Loucy (cell line): Measurements from ENCODE around the gene GPLD1.

Source experiments
- H2AFZ ChIP-seq: fragments of 200-600 bp; sonication (generic); 2 replicates; pipeline ENCODE4 v1.6.0; 2016; ENCODE audit warnings: antibody characterized with exemption, mild to moderate bottlenecking, low read length, moderate library complexity
- H3F3A ChIP-seq: fragments of 200-600 bp; 2 replicates; pipeline ENCODE4 v1.6.0; 2016; ENCODE audit warnings: antibody characterized with exemption, low read depth, mild to moderate bottlenecking
- H3K27me3 ChIP-seq: fragments of 200-600 bp; sonication (generic); 2 replicates; pipeline ENCODE4 v1.6.1; 2014; ENCODE audit warnings: low read length, mild to moderate bottlenecking; ENCODE audit not compliant: insufficient read depth, poor library complexity, severe bottlenecking
- H3K36me3 ChIP-seq: fragments of 200-600 bp; sonication (generic); 2 replicates; pipeline ENCODE4 v1.6.1; 2016; ENCODE audit warnings: low read length; ENCODE audit not compliant: insufficient read depth
- H3K4me1 ChIP-seq: fragments of 200-600 bp; sonication (generic); 2 replicates; pipeline ENCODE4 v1.5.1; 2014; ENCODE audit warnings: low read length, mild to moderate bottlenecking; ENCODE audit not compliant: insufficient read depth, poor library complexity, severe bottlenecking
- H3K4me2 ChIP-seq: fragments of 200-600 bp; sonication (generic); 2 replicates; pipeline ENCODE4 v1.6.0; 2014; ENCODE audit warnings: antibody characterized with exemption, low read length, low read depth, mild to moderate bottlenecking; ENCODE audit not compliant: poor library complexity, severe bottlenecking
- H3K4me3 ChIP-seq: fragments of 200-600 bp; sonication (generic); 2 replicates; pipeline ENCODE4 v1.5.1; 2014; ENCODE audit warnings: low read length, mild to moderate bottlenecking, mixed read lengths; ENCODE audit not compliant: poor library complexity, severe bottlenecking
- H3K79me2 ChIP-seq: fragments of 200-600 bp; sonication (generic); 2 replicates; pipeline ENCODE4 v1.6.1; 2014; ENCODE audit warnings: low read length; ENCODE audit not compliant: insufficient read depth
- H3K9ac ChIP-seq: fragments of 200-600 bp; sonication (generic); 2 replicates; pipeline ENCODE4 v1.6.0; 2014; ENCODE audit warnings: mild to moderate bottlenecking, low read depth, low read length, moderate library complexity; ENCODE audit not compliant: poor library complexity, severe bottlenecking
- H3K9me2 ChIP-seq: fragments of 200-600 bp; sonication (generic); replicated peaks from 2 replicates; pipeline ENCODE4 v1.6.1; 2016; ENCODE audit warnings: low read depth, low read length, mixed read lengths
- H3K9me3 ChIP-seq: fragments of 200-600 bp; sonication (generic); 2 replicates; pipeline ENCODE4 v1.6.1; 2014; ENCODE audit warnings: mild to moderate bottlenecking, antibody characterized with exemption, low read length, low read depth; ENCODE audit not compliant: insufficient read depth
- H4K20me1 ChIP-seq: fragments of 200-600 bp; sonication (generic); 2 replicates; pipeline ENCODE4 v1.6.0; 2014; ENCODE audit warnings: antibody characterized with exemption, low read length, mild to moderate bottlenecking; ENCODE audit not compliant: insufficient read depth, poor library complexity, severe bottlenecking
- EZH2phosphoT487 ChIP-seq: fragments of 200-600 bp; IDR thresholded peaks from 2 replicates; pipeline ENCODE4 v1.6.1; 2018; ENCODE audit warnings: antibody characterized with exemption, mild to moderate bottlenecking, moderate library complexity, borderline replicate concordance
- TF ChIP-seq, protein P1 (sequence below): fragments of 200-600 bp; sonication (generic); conservative IDR thresholded peaks from 2 replicates; pipeline ENCODE4 v1.5.1; 2014; ENCODE audit warnings: mild to moderate bottlenecking, antibody characterized with exemption, low read length

Gene GPLD1

DNA sequence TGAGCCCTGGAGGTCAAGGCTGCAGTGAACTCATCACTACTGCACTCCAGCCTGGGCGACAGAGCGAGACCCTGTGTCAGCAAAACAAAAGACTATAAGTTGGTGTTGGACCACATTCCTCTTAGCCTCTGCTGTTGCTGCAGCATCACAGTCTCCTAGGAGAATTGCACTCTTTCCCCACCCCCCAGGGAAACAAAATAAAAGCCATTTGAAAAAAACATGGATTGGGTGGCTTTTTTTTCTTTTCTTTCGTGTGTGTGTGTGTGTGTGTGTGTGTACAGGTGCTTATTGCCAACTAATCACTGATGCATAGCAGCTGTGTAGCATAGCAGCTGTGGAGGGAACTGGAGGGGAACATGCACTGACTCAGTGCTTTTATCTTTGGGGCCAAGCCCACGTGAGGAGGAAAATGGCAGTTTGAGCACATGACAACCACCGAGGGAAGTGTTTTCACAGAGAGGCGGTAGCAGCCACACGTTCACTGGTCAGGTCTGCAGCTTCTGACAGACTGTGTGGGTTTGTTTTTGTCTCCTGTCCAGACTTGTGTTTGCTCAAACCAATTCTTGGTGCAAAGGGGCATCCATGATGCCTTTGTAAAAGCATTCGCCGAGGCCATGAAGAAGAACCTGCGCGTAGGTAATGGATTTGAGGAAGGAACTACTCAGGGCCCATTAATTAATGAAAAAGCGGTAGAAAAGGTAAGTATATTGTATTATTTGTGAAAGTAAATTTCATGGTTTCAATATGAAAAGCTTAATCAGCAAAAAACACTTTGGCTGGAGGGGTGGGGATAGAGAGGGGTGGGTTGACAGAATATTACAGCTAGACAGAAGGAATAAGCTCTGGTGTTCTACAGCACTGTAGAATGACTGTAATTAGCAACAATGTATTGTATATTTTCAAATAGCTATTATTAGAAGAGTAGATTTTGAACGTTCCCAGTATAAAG is 33.1 kb upstream of the GPLD1 start:
- no peaks in the 10 kb centered on the region for H3K27me3 ChIP-seq
- no peaks in the 10 kb centered on the region for H4K20me1 ChIP-seq
- H3K9me2 ChIP-seq = no peaks in the 10 kb centered on the region
- H3K9me3 ChIP-seq = no peaks in the 10 kb centered on the region
- H3K4me3 ChIP-seq = peak overlapping the region; percentile 71
- H3F3A ChIP-seq = no peaks in the 10 kb centered on the region
- peaks cover 14% of the 10 kb centered on the region for H3K4me1 ChIP-seq
- TF ChIP-seq EZH2phosphoT487 = no peak
- TF ChIP-seq, protein P1, sequence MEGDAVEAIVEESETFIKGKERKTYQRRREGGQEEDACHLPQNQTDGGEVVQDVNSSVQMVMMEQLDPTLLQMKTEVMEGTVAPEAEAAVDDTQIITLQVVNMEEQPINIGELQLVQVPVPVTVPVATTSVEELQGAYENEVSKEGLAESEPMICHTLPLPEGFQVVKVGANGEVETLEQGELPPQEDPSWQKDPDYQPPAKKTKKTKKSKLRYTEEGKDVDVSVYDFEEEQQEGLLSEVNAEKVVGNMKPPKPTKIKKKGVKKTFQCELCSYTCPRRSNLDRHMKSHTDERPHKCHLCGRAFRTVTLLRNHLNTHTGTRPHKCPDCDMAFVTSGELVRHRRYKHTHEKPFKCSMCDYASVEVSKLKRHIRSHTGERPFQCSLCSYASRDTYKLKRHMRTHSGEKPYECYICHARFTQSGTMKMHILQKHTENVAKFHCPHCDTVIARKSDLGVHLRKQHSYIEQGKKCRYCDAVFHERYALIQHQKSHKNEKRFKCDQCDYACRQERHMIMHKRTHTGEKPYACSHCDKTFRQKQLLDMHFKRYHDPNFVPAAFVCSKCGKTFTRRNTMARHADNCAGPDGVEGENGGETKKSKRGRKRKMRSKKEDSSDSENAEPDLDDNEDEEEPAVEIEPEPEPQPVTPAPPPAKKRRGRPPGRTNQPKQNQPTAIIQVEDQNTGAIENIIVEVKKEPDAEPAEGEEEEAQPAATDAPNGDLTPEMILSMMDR = no peak
- peak overlapping the region; percentile 69 for H3K4me2 ChIP-seq
- H3K9ac ChIP-seq = peak overlapping the region; percentile 67
- H3K79me2 ChIP-seq = peaks cover 11% of the 10 kb centered on the region; the same call in 1 of the 2 replicates
- peak overlapping the region; percentile 32 for H2AFZ ChIP-seq
- no peaks in the 10 kb centered on the region for H3K36me3 ChIP-seq

DNA sequence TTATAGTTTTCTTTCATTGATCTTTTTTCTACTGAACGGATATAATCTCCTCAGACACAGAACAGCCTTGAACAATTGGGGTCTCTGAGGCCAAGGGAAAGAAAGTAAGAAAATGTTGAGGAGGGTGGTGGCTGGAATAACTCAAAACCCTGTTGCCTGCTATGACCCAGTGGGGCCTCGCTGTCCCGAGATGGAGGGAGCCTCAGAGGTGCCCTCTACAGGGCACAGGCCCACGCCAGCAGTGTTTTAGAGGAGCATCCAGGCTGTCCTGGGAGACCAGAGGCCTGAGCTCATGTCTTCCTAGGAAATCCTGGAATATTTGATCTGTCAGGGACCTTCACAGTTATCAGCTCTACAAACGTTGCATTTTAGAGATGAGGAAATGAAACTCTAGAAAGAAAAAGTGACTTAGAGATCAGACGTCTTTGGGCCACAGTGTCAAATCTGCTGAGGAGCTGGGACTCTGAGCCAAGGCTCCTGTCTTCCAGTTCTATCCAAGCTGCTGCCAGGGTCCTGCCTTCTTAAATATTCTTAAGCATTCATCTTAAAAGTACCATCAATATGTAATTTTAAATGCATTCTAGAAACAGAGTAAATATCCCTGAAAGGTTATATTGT is 31.7 kb upstream of the GPLD1 start:
- Histone ChIP-seq H3K9ac (no peak overlapping the region), H3K4me2 (no peak overlapping the region), H4K20me1 (no peaks in the 10 kb centered on the region), H3F3A (no peaks in the 10 kb centered on the region), H3K27me3 (no peaks in the 10 kb centered on the region), H3K4me1 (peaks cover 14% of the 10 kb centered on the region), H3K79me2 (peaks cover 11% of the 10 kb centered on the region; the same call in 1 of the 2 replicates), H3K9me2 (no peaks in the 10 kb centered on the region), H3K4me3 (no peak overlapping the region), H3K9me3 (no peaks in the 10 kb centered on the region), H3K36me3 (no peaks in the 10 kb centered on the region), H2AFZ (no peak overlapping the region)
- TF ChIP-seq, protein P1 = peak; percentile 82
- TF ChIP-seq EZH2phosphoT487 = no peak

DNA sequence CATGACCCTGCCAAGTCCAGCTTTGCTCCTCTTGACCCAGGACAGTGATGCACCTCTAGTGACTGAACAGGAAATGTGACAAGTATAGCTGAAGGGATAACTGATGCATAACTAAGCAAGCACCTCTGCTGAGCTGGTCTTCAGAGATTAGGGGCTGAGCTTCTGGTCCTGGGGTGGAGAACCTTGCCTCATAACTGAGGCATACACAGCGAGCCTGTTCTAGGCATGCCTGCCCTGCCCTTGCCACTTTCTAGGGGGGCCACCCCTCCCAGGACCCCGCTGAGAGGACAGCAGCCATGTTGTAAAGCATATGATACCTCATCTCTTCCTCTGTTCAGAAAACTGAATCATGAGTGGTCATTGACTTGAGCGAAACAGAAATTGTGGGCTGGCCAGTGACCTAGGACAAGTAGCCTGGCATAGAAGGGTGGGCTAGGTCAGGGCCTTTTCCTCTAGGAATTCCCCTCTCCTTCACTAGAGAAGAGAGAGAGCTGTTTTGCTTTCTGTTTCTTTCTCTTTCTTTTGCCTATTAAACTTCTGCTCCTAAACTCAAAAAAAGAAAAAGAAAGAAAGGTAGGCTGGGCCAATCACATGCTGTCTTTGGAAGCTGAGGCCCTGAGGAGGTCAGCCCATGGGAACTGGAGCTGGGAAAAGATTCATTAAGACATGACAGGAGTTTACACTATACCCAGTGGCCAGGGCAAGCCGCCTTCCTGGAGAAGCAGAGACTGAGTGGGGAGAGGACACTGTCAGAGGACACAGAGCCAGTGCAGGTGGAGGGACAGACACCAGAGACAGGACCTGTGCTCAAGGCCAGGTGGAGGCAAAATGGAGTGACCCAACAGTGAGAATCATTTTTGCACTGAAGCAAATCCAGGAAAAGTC is 28.5 kb upstream of the GPLD1 start:
- Histone ChIP-seq H4K20me1 (no peaks in the 10 kb centered on the region), H3K9me2 (no peaks in the 10 kb centered on the region), H3K4me1 (peaks cover 9% of the 10 kb centered on the region), H3K9ac (no peak overlapping the region), H3K4me3 (no peak overlapping the region), H3F3A (no peaks in the 10 kb centered on the region), H2AFZ (no peak overlapping the region), H3K79me2 (no peaks in the 10 kb centered on the region), H3K4me2 (no peak overlapping the region), H3K9me3 (no peaks in the 10 kb centered on the region), H3K36me3 (peaks cover 8% of the 10 kb centered on the region; the same call in 1 of the 2 replicates), H3K27me3 (no peaks in the 10 kb centered on the region)
- no peak for TF ChIP-seq EZH2phosphoT487
- TF ChIP-seq, protein P1 = no peak
